WTC11 (cell line): ENCODE data around the gene LAPTM5. TPM values are rescaled to one million over a fixed set of nuclear protein-coding genes. Genes with fewer than 3 reads are reported as not detected.

Experiments
- ATAC-seq: fragments of 200-7000 bp; cut with Tn5 transposase; 2 replicates; pipeline ENCODE4 v1.10.0; 2021; ENCODE audit warnings: mild to moderate bottlenecking, moderate library complexity
- CTCF ChIA-PET: fragments of 300-600 bp; sonication (Branson Sonifier 250); formaldehyde crosslinking; loops from one replicate; lab custom pipeline; 2021; ENCODE audit warnings: antibody characterized with exemption; lab: Charles Lee
- POLR2A ChIA-PET: fragments of 350-600 bp; sonication (Branson Sonifier 250); formaldehyde crosslinking; loops from one replicate; lab custom pipeline; 2021; ENCODE audit warnings: antibody characterized with exemption; lab: Charles Lee
- DNase-seq: peaks from one replicate; pipeline ENCODE4 v3.0.0; 2021; ENCODE audit warnings: low spot score
- H3K27ac Mint-ChIP-seq: 2 replicates; pipeline ENCODE4 v1.8.0; 2021; ENCODE audit warnings: mixed read lengths
- H3K27me3 Mint-ChIP-seq: 2 replicates; pipeline ENCODE4 v1.8.0; 2021; ENCODE audit warnings: low read depth, mild to moderate bottlenecking, moderate library complexity, mixed read lengths
- H3K36me3 Mint-ChIP-seq: 2 replicates; pipeline ENCODE4 v1.8.0; 2021; ENCODE audit warnings: mixed read lengths
- H3K4me1 Mint-ChIP-seq: 2 replicates; pipeline ENCODE4 v1.8.0; 2022; ENCODE audit warnings: mixed read lengths
- H3K4me3 Mint-ChIP-seq: 2 replicates; pipeline ENCODE4 v1.8.0; 2021; ENCODE audit warnings: mild to moderate bottlenecking, moderate library complexity, mixed read lengths
- H3K9me3 Mint-ChIP-seq: 2 replicates; pipeline ENCODE4 v1.8.0; 2021; ENCODE audit warnings: mixed read lengths
- ARID4B ChIP-seq: sonication (generic); formaldehyde crosslinking; IDR thresholded peaks from 2 replicates; pipeline ENCODE4 v1.8.0; 2023; ENCODE audit warnings: missing genetic modification reagents, mild to moderate bottlenecking, borderline replicate concordance
- ATF3 ChIP-seq: sonication (generic); formaldehyde crosslinking; conservative IDR thresholded peaks from 2 replicates; pipeline ENCODE4 v1.8.1; 2022; ENCODE audit warnings: mild to moderate bottlenecking, missing genetic modification reagents
- CREM ChIP-seq: sonication (generic); formaldehyde crosslinking; IDR thresholded peaks from 2 replicates; pipeline ENCODE4 v1.8.1; 2022; ENCODE audit warnings: mild to moderate bottlenecking, missing genetic modification reagents, moderate library complexity
- ELF4 ChIP-seq: sonication (generic); formaldehyde crosslinking; IDR thresholded peaks from 2 replicates; pipeline ENCODE4 v1.8.1; 2022; ENCODE audit warnings: low read depth, mild to moderate bottlenecking, moderate library complexity, missing genetic modification reagents
- GTF2I ChIP-seq: fragments of 250-450 bp; sonication (Bioruptor Pico); conservative IDR thresholded peaks from 2 replicates; pipeline ENCODE4 v1.4.0; 2021; ENCODE audit warnings: mild to moderate bottlenecking
- HMGXB4 ChIP-seq: sonication (generic); formaldehyde crosslinking; IDR thresholded peaks from 2 replicates; pipeline ENCODE4 v1.8.1; 2023; ENCODE audit warnings: mild to moderate bottlenecking, moderate library complexity, missing genetic modification reagents
- MAX ChIP-seq: sonication (generic); formaldehyde crosslinking; IDR thresholded peaks from 2 replicates; pipeline ENCODE4 v1.8.0; 2022; ENCODE audit warnings: mild to moderate bottlenecking, missing genetic modification reagents
- NR3C1 ChIP-seq: sonication (generic); formaldehyde crosslinking; conservative IDR thresholded peaks from 2 replicates; pipeline ENCODE4 v1.8.1; 2023; ENCODE audit warnings: low read depth, mild to moderate bottlenecking, missing genetic modification reagents
- PRDM15 ChIP-seq: sonication (generic); formaldehyde crosslinking; IDR thresholded peaks from 2 replicates; pipeline ENCODE4 v1.8.0; 2022; ENCODE audit warnings: missing genetic modification reagents
- STAT6 ChIP-seq: sonication (generic); formaldehyde crosslinking; conservative IDR thresholded peaks from 2 replicates; pipeline ENCODE4 v1.8.1; 2023; ENCODE audit warnings: mild to moderate bottlenecking, low read depth, missing genetic modification reagents, moderate library complexity
- TEAD1 ChIP-seq: sonication (generic); formaldehyde crosslinking; IDR thresholded peaks from 2 replicates; pipeline ENCODE4 v1.8.0; 2022; ENCODE audit warnings: mild to moderate bottlenecking, missing genetic modification reagents
- TEAD4 ChIP-seq: sonication (generic); formaldehyde crosslinking; IDR thresholded peaks from 2 replicates; pipeline ENCODE4 v1.8.0; 2022; ENCODE audit warnings: mild to moderate bottlenecking, missing genetic modification reagents
- ZNF121 ChIP-seq: sonication (generic); formaldehyde crosslinking; IDR thresholded peaks from 2 replicates; pipeline ENCODE4 v1.8.0; 2023; ENCODE audit warnings: missing genetic modification reagents
- ZNF138 ChIP-seq: sonication (generic); formaldehyde crosslinking; conservative IDR thresholded peaks from 2 replicates; pipeline ENCODE4 v1.8.1; 2022; ENCODE audit warnings: mild to moderate bottlenecking, moderate library complexity, missing genetic modification reagents
- ZNF423 ChIP-seq: fragments of 250-450 bp; sonication (Bioruptor Pico); IDR thresholded peaks from 2 replicates; pipeline ENCODE4 v2.1.2; 2022; ENCODE audit warnings: mild to moderate bottlenecking, moderate library complexity
- ZNF512 ChIP-seq: sonication (generic); formaldehyde crosslinking; IDR thresholded peaks from 2 replicates; pipeline ENCODE4 v1.8.1; 2022; ENCODE audit warnings: missing genetic modification reagents, borderline replicate concordance
- ZNF671 ChIP-seq: fragments of 250-450 bp; sonication (Bioruptor Pico); IDR thresholded peaks from 2 replicates; pipeline ENCODE4 v1.8.0; 2021; ENCODE audit warnings: mild to moderate bottlenecking
- ZSCAN18 ChIP-seq: fragments of 250-450 bp; sonication (Bioruptor Pico); IDR thresholded peaks from 2 replicates; pipeline ENCODE4 v2.1.2; 2022; ENCODE audit warnings: mild to moderate bottlenecking, moderate library complexity
- total RNA-seq: library from RNA; stranded (reverse); gene quantifications from 3 replicates; pipeline ENCODE4 v1.2.3, GENCODE V29; 2021

Gene LAPTM5
- total RNA-seq, 1 experiment from 2014 or later = 1.3 TPM

GRCh38 chr1:30734580-30734979 lies 23.0 kb downstream of the LAPTM5 start (continued):
- TF ChIP-seq TEAD4 = no peak
- no peak for TF ChIP-seq CREM (CRISPR knock-in tag)
- no peak for TF ChIP-seq ZNF121 (CRISPR knock-in tag)
- TF ChIP-seq ZSCAN18 (CRISPR knock-in tag) = no peak
- TF ChIP-seq HMGXB4 = no peak
- TF ChIP-seq ATF3 (CRISPR knock-in tag) = no peak

- no peaks in the 10 kb centered on the region for H3K36me3 Mint-ChIP-seq
- no peaks in the 10 kb centered on the region for H3K9me3 Mint-ChIP-seq
- ChIA-PET POLR2A (no interaction called here), CTCF (interaction anchor here (1.6 to 2.6 kb wide), 2 partner anchors 10 to 46 kb away, joined by 3 to 11 read pairs; no protein-coding TSS in a partner anchor)
- no peaks in the 10 kb centered on the region for H3K27me3 Mint-ChIP-seq
- no peak overlapping the region for H3K4me3 Mint-ChIP-seq
- H3K27ac Mint-ChIP-seq = no peak overlapping the region
- ATAC-seq = no peak
- DNase-seq = no peak
- peaks cover 9% of the 10 kb centered on the region for H3K4me1 Mint-ChIP-seq
- no peak for TF ChIP-seq MAX
- TF ChIP-seq ELF4 (CRISPR knock-in tag) = no peak
- no peak for TF ChIP-seq ZSCAN18 (CRISPR knock-in tag)
- TF ChIP-seq GTF2I (CRISPR knock-in tag) = no peak
- TF ChIP-seq PRDM15 (CRISPR knock-in tag) = no peak
- TF ChIP-seq NR3C1 = no peak
- TF ChIP-seq TEAD1 (CRISPR knock-in tag) = no peak
- no peak for TF ChIP-seq ZNF512 (CRISPR knock-in tag)
- no peak for TF ChIP-seq ZNF671 (CRISPR knock-in tag)
- no peak for TF ChIP-seq STAT6 (CRISPR knock-in tag)
- no peak for TF ChIP-seq ZNF423 (CRISPR knock-in tag)
- no peak for TF ChIP-seq ZNF138 (CRISPR knock-in tag)
- no peak for TF ChIP-seq ARID4B (CRISPR knock-in tag)
Observed at GRCh38 chr1:30734106-30734505, 23.5 kb downstream of the LAPTM5 start.
